HFFc6 (cell line): ENCODE measurements around the gene LDHAL6A. TPM values are rescaled to one million over a fixed set of nuclear protein-coding genes. Genes with fewer than 3 reads are reported as not detected.

Source experiments
- DNase-seq: peaks from one replicate; pipeline ENCODE4 v3.0.0-alpha.2; 2018
- H3K27ac Mint-ChIP-seq: 2 replicates; pipeline ENCODE4 v1.8.0; 2020; ENCODE audit warnings: mild to moderate bottlenecking, mixed read lengths
- H3K27me3 Mint-ChIP-seq: 2 replicates; pipeline ENCODE4 v1.8.0; 2021; ENCODE audit warnings: mild to moderate bottlenecking, moderate library complexity, mixed read lengths; ENCODE audit not compliant: insufficient read depth
- H3K36me3 Mint-ChIP-seq: 2 replicates; pipeline ENCODE4 v1.8.0; 2021; ENCODE audit warnings: low read depth, mixed read lengths
- H3K4me1 Mint-ChIP-seq: 2 replicates; pipeline ENCODE4 v1.8.0; 2020; ENCODE audit warnings: low read depth, mixed read lengths
- H3K4me3 Mint-ChIP-seq: 2 replicates; pipeline ENCODE4 v1.8.0; 2020; ENCODE audit warnings: mild to moderate bottlenecking, moderate library complexity, mixed read lengths
- H3K9me3 Mint-ChIP-seq: 2 replicates; pipeline ENCODE4 v1.8.0; 2020; ENCODE audit warnings: mild to moderate bottlenecking, mixed read lengths
- total RNA-seq, 6 experiments: library from RNA; stranded (reverse); fragmentation: NEBNext Ultra II Directional; extraction: Animal tissue kit (Norgen Biotek cat#: 25700); gene quantifications; 2 replicates in 1 of 6; 3 replicates in 5 of 6; pipeline ENCODE4 v1.2.3, GENCODE V29; 2021
- TF ChIP-seq, protein P1 (sequence below): fragments of 200-600 bp; sonication (generic); IDR thresholded peaks from 2 replicates; pipeline ENCODE4 v1.5.0; 2021; ENCODE audit warnings: antibody characterized with exemption, mild to moderate bottlenecking

LDHAL6A gene
- total RNA-seq, 6 experiments from 2014 or later = not detected

DNA sequence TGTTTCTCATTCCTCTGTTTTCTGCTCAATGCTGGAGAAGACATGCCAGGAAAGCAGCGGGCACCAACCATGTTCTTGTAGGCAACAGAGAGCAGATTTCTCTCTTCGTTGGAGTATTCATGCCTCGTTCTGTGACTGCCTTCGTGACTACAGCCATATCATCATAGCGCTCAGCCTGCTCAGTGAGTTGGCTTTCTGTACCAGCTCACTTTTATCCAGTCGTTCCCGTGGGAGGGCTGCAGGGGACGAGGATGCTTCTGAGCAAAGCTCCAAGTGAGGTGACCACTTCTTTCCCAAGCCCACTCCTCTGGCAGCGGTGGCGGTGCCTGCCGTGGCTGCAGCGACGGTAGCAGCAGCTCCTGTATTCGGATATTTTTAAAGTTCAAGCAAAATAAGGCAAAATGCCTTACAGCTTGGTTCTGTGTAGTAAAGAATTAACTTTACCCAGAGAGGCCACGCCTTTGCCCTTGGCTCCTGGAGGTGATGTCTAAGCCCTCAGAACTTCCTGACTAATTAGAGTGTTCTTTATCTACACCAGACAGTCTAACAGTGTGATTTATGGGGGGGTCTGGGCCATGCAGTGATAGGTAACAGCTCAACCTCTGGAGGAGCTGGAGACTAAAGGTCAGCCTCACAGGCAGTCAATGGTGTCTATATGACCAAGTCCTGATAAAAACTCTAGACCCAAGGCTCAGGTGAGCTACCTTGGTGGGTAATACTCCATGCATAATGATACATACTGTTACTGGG, 35.3 kb downstream of the LDHAL6A start:
- TF ChIP-seq, protein P1, sequence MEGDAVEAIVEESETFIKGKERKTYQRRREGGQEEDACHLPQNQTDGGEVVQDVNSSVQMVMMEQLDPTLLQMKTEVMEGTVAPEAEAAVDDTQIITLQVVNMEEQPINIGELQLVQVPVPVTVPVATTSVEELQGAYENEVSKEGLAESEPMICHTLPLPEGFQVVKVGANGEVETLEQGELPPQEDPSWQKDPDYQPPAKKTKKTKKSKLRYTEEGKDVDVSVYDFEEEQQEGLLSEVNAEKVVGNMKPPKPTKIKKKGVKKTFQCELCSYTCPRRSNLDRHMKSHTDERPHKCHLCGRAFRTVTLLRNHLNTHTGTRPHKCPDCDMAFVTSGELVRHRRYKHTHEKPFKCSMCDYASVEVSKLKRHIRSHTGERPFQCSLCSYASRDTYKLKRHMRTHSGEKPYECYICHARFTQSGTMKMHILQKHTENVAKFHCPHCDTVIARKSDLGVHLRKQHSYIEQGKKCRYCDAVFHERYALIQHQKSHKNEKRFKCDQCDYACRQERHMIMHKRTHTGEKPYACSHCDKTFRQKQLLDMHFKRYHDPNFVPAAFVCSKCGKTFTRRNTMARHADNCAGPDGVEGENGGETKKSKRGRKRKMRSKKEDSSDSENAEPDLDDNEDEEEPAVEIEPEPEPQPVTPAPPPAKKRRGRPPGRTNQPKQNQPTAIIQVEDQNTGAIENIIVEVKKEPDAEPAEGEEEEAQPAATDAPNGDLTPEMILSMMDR = no peak
- no peaks in the 10 kb centered on the region for H3K9me3 Mint-ChIP-seq
- H3K36me3 Mint-ChIP-seq = peaks cover 15% of the 10 kb centered on the region
- H3K27me3 Mint-ChIP-seq = no peaks in the 10 kb centered on the region
- H3K27ac Mint-ChIP-seq = no peak overlapping the region
- no peak overlapping the region for H3K4me3 Mint-ChIP-seq
- peaks cover 21% of the 10 kb centered on the region for H3K4me1 Mint-ChIP-seq
- no peak for DNase-seq

GRCh38 chr11:18491924-18492323, 36.3 kb downstream of the LDHAL6A start:
- Mint-ChIP-seq H3K4me1 (peaks cover 21% of the 10 kb centered on the region), H3K4me3 (no peak overlapping the region), H3K27ac (no peak overlapping the region), H3K9me3 (no peaks in the 10 kb centered on the region), H3K36me3 (peaks cover 15% of the 10 kb centered on the region), H3K27me3 (no peaks in the 10 kb centered on the region; the same call in 1 of the 2 replicates)
- DNase-seq = no peak
- TF ChIP-seq, protein P1 = no peak

DNA sequence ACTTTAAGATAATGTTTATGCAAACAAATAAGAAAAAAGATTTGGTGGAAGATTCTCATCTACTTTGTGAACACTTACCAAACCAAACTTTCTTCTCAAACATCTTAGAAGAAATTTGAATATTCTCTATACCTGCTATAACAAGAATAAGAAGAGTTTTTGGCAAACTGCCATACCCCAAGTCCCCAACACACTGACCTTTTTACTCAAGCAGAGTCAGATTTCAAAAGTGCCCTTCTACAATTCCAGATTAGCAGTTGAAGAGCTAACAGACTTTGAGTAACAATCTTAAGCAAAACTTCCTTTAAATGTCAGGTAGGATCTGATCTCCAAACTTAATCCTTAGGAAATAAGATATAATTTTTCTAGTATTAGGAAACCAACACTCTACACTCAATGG, 37.2 kb downstream of the LDHAL6A start:
- TF ChIP-seq, protein P1 = no peak
- peaks cover 10% of the 10 kb centered on the region for H3K36me3 Mint-ChIP-seq
- no peaks in the 10 kb centered on the region; the same call in 1 of the 2 replicates for H3K27me3 Mint-ChIP-seq
- no peak for DNase-seq
- H3K9me3 Mint-ChIP-seq = no peaks in the 10 kb centered on the region
- no peak overlapping the region for H3K27ac Mint-ChIP-seq
- H3K4me1 Mint-ChIP-seq = peaks cover 21% of the 10 kb centered on the region
- no peak overlapping the region for H3K4me3 Mint-ChIP-seq

DNA sequence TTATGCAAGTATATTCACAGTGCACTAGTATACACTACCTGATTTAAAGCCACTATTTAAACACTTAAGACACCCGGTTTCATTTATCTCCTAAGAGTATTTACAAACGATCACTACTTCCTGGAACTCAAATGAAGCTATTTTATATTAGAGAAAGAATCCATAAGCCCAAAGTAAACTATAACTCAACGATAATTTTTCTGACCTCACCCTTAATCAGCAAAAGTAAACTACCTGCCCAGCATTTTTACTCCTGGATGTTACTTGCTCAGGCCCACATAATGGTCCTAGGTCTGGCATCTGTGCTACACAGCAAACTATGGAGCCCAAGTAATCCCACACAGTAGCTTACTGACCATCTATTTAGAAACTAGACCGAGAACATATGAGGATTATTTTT, 37.7 kb downstream of the LDHAL6A start:
- H3K27me3 Mint-ChIP-seq = no peaks in the 10 kb centered on the region; the same call in 1 of the 2 replicates

DNA sequence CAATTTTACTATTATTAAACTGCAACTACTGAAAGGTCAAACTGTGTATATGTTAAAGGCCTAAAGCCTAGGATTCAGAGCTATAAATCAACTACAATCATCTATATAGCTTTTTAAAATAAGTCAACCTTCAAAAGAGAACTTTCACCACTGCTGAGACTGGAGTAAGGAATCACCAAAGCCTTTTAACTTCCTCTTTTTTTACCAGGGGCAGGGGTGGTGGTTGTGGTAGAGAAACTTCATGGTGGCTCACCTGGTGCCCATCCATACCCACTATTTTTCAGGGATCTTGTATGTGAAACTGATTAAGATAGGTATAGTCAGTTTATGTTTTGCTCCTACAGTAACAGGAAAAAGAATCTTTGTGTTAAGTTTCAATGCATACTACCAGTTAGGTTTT, 39.6 kb downstream of the LDHAL6A start:
- Mint-ChIP-seq H3K4me1 (peaks cover 19% of the 10 kb centered on the region), H3K27me3 (no peaks in the 10 kb centered on the region; the same call in 1 of the 2 replicates), H3K4me3 (no peak overlapping the region), H3K27ac (no peak overlapping the region), H3K36me3 (peaks cover 22% of the 10 kb centered on the region), H3K9me3 (no peaks in the 10 kb centered on the region)
- TF ChIP-seq, protein P1 = no peak
- DNase-seq = no peak

More for the DNA sequence above, 37.7 kb downstream of the LDHAL6A start:
- TF ChIP-seq, protein P1 = no peak
- Mint-ChIP-seq H3K9me3 (no peaks in the 10 kb centered on the region), H3K27ac (no peak overlapping the region), H3K4me1 (peaks cover 21% of the 10 kb centered on the region), H3K36me3 (peaks cover 12% of the 10 kb centered on the region), H3K4me3 (no peak overlapping the region)
- no peak for DNase-seq
